Subcutaneous abdominal adipose tissue (tissue), 5 donors: Measurements from ENCODE around the gene SFT2D3.

Source experiments
- H3K27ac ChIP-seq: one replicate; pipeline ENCODE4 v1.7.0; 2013; ENCODE audit warnings: low read depth, mild to moderate bottlenecking, inconsistent platforms, low read length, moderate library complexity
- H3K27me3 ChIP-seq, 5 donors: one replicate each; pipeline ENCODE4 v1.7.0; 2013; ENCODE audit warnings: low read length in 5 of 5, inconsistent platforms in 1 of 5; ENCODE audit not compliant: control insufficient read depth in 5 of 5, insufficient read depth in 4 of 5
- H3K36me3 ChIP-seq, 5 donors: one replicate each; pipeline ENCODE4 v1.7.0; 2013; ENCODE audit warnings: low read length in 5 of 5; ENCODE audit not compliant: control insufficient read depth in 5 of 5, insufficient read depth in 5 of 5
- H3K4me1 ChIP-seq, 5 donors: one replicate each; pipeline ENCODE4 v1.7.0; 2013; ENCODE audit warnings: low read length in 5 of 5, mild to moderate bottlenecking in 3 of 5, moderate library complexity in 1 of 5; ENCODE audit not compliant: control insufficient read depth in 5 of 5, insufficient read depth in 5 of 5
- H3K4me3 ChIP-seq, 5 donors: one replicate each; pipeline ENCODE4 v1.7.0; 2013; ENCODE audit warnings: low read length in 5 of 5, low read depth in 1 of 5
- H3K9ac ChIP-seq, 5 donors: one replicate each; pipeline ENCODE4 v1.7.0; 2013; ENCODE audit warnings: low read length in 5 of 5, mild to moderate bottlenecking in 4 of 5, moderate library complexity in 3 of 5
- H3K9me3 ChIP-seq, 5 donors: one replicate each; pipeline ENCODE4 v1.7.0; 2013; ENCODE audit warnings: low read length in 5 of 5; ENCODE audit not compliant: control insufficient read depth in 5 of 5
- donor health status: healthy.
- donor health status: healthy.
- donor health status: healthy.
- donor health status: healthy.
- donor health status: healthy.

The SFT2D3 gene

GRCh38 chr2:127721978-127722355 is 20.7 kb downstream of the SFT2D3 start:
- H3K9me3 ChIP-seq = no peaks in the 10 kb centered on the region
- no peak overlapping the region for H3K27ac ChIP-seq
- H3K9ac ChIP-seq = no peak overlapping the region
- H3K4me1 ChIP-seq = peaks cover 0 to 22% (median 5%) of the 10 kb centered on the region in 5 donors
- no peaks in the 10 kb centered on the region for H3K27me3 ChIP-seq
- H3K4me3 ChIP-seq = no peak overlapping the region
- H3K36me3 ChIP-seq = peaks cover 16 to 49% (median 41%) of the 10 kb centered on the region in 5 donors

GRCh38 chr2:127722807-127723206 is 21.5 kb downstream of the SFT2D3 start:
- Histone ChIP-seq H3K9ac (no peak overlapping the region), H3K27ac (no peak overlapping the region), H3K27me3 (no peaks in the 10 kb centered on the region), H3K4me1 (peaks cover 0 to 22% (median 5%) of the 10 kb centered on the region in 5 donors), H3K4me3 (no peak overlapping the region), H3K36me3 (peaks cover 16 to 49% (median 41%) of the 10 kb centered on the region in 5 donors), H3K9me3 (no peaks in the 10 kb centered on the region)

- peaks cover 0 to 18% (median 5%) of the 10 kb centered on the region in 5 donors for H3K4me1 ChIP-seq
- no peaks in the 10 kb centered on the region for H3K9me3 ChIP-seq
- H3K9ac ChIP-seq = no peak overlapping the region
- H3K27ac ChIP-seq = no peak overlapping the region
- no peaks in the 10 kb centered on the region for H3K27me3 ChIP-seq
- no peak overlapping the region for H3K4me3 ChIP-seq
- H3K36me3 ChIP-seq = peaks cover 11 to 19% (median 11%) of the 10 kb centered on the region in 5 donors
Measured at GRCh38 chr2:127726158-127726880, 25.0 kb downstream of the SFT2D3 start.

- Histone ChIP-seq H3K9ac (no peak overlapping the region), H3K27me3 (no peaks in the 10 kb centered on the region), H3K4me3 (peak overlapping the region in 2 of 5 donors; percentile 11 to 14), H3K4me1 (peaks cover 3 to 22% (median 8%) of the 10 kb centered on the region in 5 donors), H3K27ac (no peak overlapping the region), H3K9me3 (no peaks in the 10 kb centered on the region), H3K36me3 (no peaks in the 10 kb centered on the region)
Measured at GRCh38 chr2:127733113-127733815, 32.0 kb downstream of the SFT2D3 start.

- no peaks in the 10 kb centered on the region for H3K36me3 ChIP-seq
- no peak overlapping the region for H3K27ac ChIP-seq
- H3K9ac ChIP-seq = no peak overlapping the region
- H3K4me3 ChIP-seq = peak overlapping the region in 3 of 5 donors; percentile 11 to 14 (median 12)
- H3K4me1 ChIP-seq = peaks cover 3 to 22% (median 8%) of the 10 kb centered on the region in 5 donors
- no peaks in the 10 kb centered on the region for H3K27me3 ChIP-seq
- H3K9me3 ChIP-seq = no peaks in the 10 kb centered on the region
Measured at GRCh38 chr2:127733816-127734537, 32.7 kb downstream of the SFT2D3 start.

- peaks cover 0 to 2% (median 0%) of the 10 kb centered on the region in 5 donors for H3K36me3 ChIP-seq
- no peak overlapping the region for H3K9ac ChIP-seq
- no peak overlapping the region for H3K27ac ChIP-seq
- no peaks in the 10 kb centered on the region for H3K9me3 ChIP-seq
- no peaks in the 10 kb centered on the region for H3K27me3 ChIP-seq
- peaks cover 3 to 22% (median 8%) of the 10 kb centered on the region in 5 donors for H3K4me1 ChIP-seq
- H3K4me3 ChIP-seq = no peak overlapping the region
Measured at GRCh38 chr2:127735044-127735443, 33.7 kb downstream of the SFT2D3 start.

GRCh38 chr2:127735537-127736399 is 34.5 kb downstream of the SFT2D3 start:
- H3K4me1 ChIP-seq = peaks cover 3 to 22% (median 8%) of the 10 kb centered on the region in 5 donors
- peak overlapping the region in 1 of 5 donors; percentile 19 for H3K9ac ChIP-seq
- H3K9me3 ChIP-seq = no peaks in the 10 kb centered on the region
- no peak overlapping the region for H3K4me3 ChIP-seq
- H3K36me3 ChIP-seq = peaks cover 0 to 7% (median 0%) of the 10 kb centered on the region in 5 donors
- no peaks in the 10 kb centered on the region for H3K27me3 ChIP-seq
- H3K27ac ChIP-seq = no peak overlapping the region

GRCh38 chr2:127737892-127738291 is 36.6 kb downstream of the SFT2D3 start:
- Histone ChIP-seq H3K27me3 (no peaks in the 10 kb centered on the region), H3K9me3 (no peaks in the 10 kb centered on the region), H3K27ac (no peak overlapping the region), H3K9ac (no peak overlapping the region), H3K4me1 (peaks cover 3 to 22% (median 8%) of the 10 kb centered on the region in 5 donors), H3K36me3 (peaks cover 0 to 10% (median 0%) of the 10 kb centered on the region in 5 donors), H3K4me3 (no peak overlapping the region)

- no peaks in the 10 kb centered on the region for H3K27me3 ChIP-seq
- H3K9me3 ChIP-seq = no peaks in the 10 kb centered on the region
- H3K4me1 ChIP-seq = peaks cover 0 to 9% (median 4%) of the 10 kb centered on the region in 5 donors
- peaks cover 3 to 13% (median 5%) of the 10 kb centered on the region in 5 donors for H3K36me3 ChIP-seq
- no peak overlapping the region for H3K4me3 ChIP-seq
- H3K9ac ChIP-seq = no peak overlapping the region
- H3K27ac ChIP-seq = no peak overlapping the region
Measured at GRCh38 chr2:127739800-127740199, 38.5 kb downstream of the SFT2D3 start.
